Activated naive CD8-positive, alpha-beta T cell (primary cell): ENCODE measurements around the gene SLCO1A2.

ENCODE experiments used
- H3K27ac Mint-ChIP-seq: one replicate; pipeline ENCODE4 v1.8.0; 2021; ENCODE audit warnings: mixed read lengths
- H3K27me3 Mint-ChIP-seq: one replicate; pipeline ENCODE4 v1.8.0; 2021; ENCODE audit warnings: mixed read lengths
- H3K36me3 Mint-ChIP-seq: one replicate; pipeline ENCODE4 v1.8.0; 2021; ENCODE audit warnings: mixed read lengths
- H3K4me1 Mint-ChIP-seq: one replicate; pipeline ENCODE4 v1.8.0; 2021; ENCODE audit warnings: low read depth, mixed read lengths
- H3K4me3 Mint-ChIP-seq: one replicate; pipeline ENCODE4 v1.8.0; 2021; ENCODE audit warnings: mild to moderate bottlenecking, mixed read lengths
- H3K9me3 Mint-ChIP-seq: one replicate; pipeline ENCODE4 v1.8.0; 2021; ENCODE audit warnings: low read depth, mixed read lengths

Gene SLCO1A2

DNA sequence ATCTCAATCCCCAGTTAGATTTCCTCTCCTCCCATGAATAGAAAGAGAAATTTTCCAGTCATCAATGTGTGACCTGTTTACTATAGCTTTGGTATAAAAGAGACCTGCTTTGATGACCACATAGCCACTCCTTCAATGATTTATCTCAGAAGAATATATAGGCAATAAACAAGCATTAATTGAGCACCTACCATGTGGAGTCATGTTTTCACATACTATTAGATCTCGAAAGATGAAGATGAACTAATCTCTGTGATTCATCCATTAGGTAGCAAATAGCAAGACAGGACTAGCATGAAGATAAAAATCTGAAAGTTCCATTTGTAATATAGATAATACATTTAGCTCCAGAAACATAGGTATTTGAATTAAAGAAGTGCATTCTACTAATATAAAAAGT lies 40.5 kb downstream of the SLCO1A2 start:
- Mint-ChIP-seq H3K9me3 (no peaks in the 10 kb centered on the region), H3K4me1 (no peaks in the 10 kb centered on the region), H3K27me3 (peaks cover 4% of the 10 kb centered on the region), H3K27ac (no peak overlapping the region), H3K36me3 (no peaks in the 10 kb centered on the region), H3K4me3 (no peak overlapping the region)

DNA sequence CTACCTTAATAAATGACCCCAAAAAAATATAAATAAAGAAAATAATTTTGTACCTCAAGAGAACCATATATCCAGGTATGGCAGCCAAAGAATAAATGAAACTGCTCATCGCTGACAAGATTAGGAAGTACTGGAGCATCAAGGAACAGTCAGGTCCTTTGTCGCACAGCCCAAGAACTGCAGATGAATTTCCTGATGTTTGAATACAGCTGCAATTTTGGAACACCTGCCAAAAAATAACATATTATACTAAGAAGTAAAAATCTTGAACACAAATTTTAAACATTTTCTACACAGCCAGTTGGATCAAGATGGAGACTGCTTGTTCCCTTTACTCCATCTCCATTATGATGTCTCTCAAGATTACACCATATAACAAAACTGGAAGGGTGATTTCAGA lies 42.6 kb downstream of the SLCO1A2 start:
- Mint-ChIP-seq H3K4me1 (no peaks in the 10 kb centered on the region), H3K27me3 (peaks cover 3% of the 10 kb centered on the region), H3K9me3 (no peaks in the 10 kb centered on the region), H3K27ac (no peak overlapping the region), H3K4me3 (no peak overlapping the region), H3K36me3 (no peaks in the 10 kb centered on the region)

GRCh38 chr12:21289698-21290097 lies 45.0 kb downstream of the SLCO1A2 start:
- H3K4me3 Mint-ChIP-seq = no peak overlapping the region
- no peaks in the 10 kb centered on the region for H3K9me3 Mint-ChIP-seq
- peaks cover 2% of the 10 kb centered on the region for H3K27me3 Mint-ChIP-seq
- no peaks in the 10 kb centered on the region for H3K4me1 Mint-ChIP-seq
- H3K36me3 Mint-ChIP-seq = no peaks in the 10 kb centered on the region
- no peak overlapping the region for H3K27ac Mint-ChIP-seq

DNA sequence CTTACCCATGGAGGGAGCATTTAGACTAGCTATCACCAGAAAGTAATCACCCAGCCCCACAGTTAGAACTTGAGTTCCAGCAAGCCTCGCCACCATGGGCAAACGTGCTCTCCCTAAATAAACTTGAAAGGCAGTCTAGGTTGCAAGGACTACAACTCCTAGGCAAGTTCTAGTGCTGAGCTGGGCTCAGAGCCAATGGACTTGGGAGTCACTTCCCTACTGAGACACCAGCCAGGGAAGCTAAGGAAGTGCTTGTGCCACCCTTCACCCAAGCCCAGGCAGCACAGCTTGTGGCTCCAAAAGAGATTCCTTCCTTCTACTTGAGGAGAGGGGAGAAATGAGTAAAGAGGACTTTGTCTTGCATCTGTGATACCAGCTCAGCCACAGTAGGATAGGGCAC lies 57.9 kb downstream of the SLCO1A2 start:
- Mint-ChIP-seq H3K27ac (no peak overlapping the region), H3K4me3 (no peak overlapping the region), H3K27me3 (peaks cover 13% of the 10 kb centered on the region), H3K36me3 (no peaks in the 10 kb centered on the region), H3K4me1 (no peaks in the 10 kb centered on the region), H3K9me3 (no peaks in the 10 kb centered on the region)

- H3K36me3 Mint-ChIP-seq = no peaks in the 10 kb centered on the region
- H3K27me3 Mint-ChIP-seq = peaks cover 15% of the 10 kb centered on the region
- H3K4me3 Mint-ChIP-seq = no peak overlapping the region
- no peaks in the 10 kb centered on the region for H3K4me1 Mint-ChIP-seq
- H3K9me3 Mint-ChIP-seq = peaks cover 10% of the 10 kb centered on the region
- H3K27ac Mint-ChIP-seq = no peak overlapping the region
Measured at GRCh38 chr12:21265932-21266331, 68.8 kb downstream of the SLCO1A2 start.

DNA sequence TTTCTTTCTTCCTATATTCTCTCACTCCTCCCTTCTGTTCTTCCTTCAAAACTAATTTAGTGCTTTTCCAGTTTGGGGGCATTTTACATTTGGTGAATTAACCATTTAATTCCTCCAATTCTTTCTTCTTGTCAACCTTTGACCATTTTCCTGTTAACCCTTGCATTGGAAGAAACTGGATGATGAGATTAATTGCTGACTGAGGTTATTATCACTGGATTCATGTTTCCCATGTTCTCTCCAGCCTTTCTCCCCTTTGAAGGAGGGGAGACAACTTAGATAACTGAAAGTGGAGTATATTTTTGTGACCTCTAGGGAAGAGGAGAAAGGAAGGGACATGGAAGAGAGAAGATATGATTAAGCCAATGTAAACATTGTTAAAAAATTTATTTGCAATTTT lies 70.5 kb downstream of the SLCO1A2 start:
- H3K9me3 Mint-ChIP-seq = peaks cover 10% of the 10 kb centered on the region
- H3K4me3 Mint-ChIP-seq = no peak overlapping the region
- no peaks in the 10 kb centered on the region for H3K4me1 Mint-ChIP-seq
- no peak overlapping the region for H3K27ac Mint-ChIP-seq
- H3K27me3 Mint-ChIP-seq = peaks cover 12% of the 10 kb centered on the region
- no peaks in the 10 kb centered on the region for H3K36me3 Mint-ChIP-seq

DNA sequence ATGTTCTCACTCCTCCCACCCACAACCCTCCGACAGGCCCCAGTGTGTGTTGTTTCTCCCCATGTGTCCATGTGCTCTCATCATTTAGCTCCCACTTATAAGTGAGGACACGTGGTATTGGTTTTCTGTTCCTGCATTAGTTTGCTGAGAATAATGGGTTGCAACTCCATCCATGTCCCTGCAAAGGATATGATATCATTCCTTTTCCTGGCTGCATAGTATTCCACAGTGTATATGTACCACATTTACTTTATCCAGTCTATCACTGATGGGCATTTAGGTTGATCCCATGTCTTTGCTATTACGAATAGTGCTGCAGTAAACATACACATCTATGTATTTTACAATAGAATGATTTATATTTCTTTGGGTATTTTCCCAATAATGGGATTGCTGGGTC lies 77.5 kb downstream of the SLCO1A2 start:
- no peaks in the 10 kb centered on the region for H3K27me3 Mint-ChIP-seq
- H3K36me3 Mint-ChIP-seq = no peaks in the 10 kb centered on the region
- peaks cover 3% of the 10 kb centered on the region for H3K9me3 Mint-ChIP-seq
- no peaks in the 10 kb centered on the region for H3K4me1 Mint-ChIP-seq
- no peak overlapping the region for H3K4me3 Mint-ChIP-seq
- H3K27ac Mint-ChIP-seq = no peak overlapping the region

GRCh38 chr12:21252070-21252469 lies 82.6 kb downstream of the SLCO1A2 start:
- Mint-ChIP-seq H3K27me3 (peaks cover 2% of the 10 kb centered on the region), H3K9me3 (peaks cover under 1% of the 10 kb centered on the region), H3K4me3 (no peak overlapping the region), H3K4me1 (no peaks in the 10 kb centered on the region), H3K27ac (no peak overlapping the region), H3K36me3 (no peaks in the 10 kb centered on the region)

- H3K36me3 Mint-ChIP-seq = no peaks in the 10 kb centered on the region
- no peaks in the 10 kb centered on the region for H3K4me1 Mint-ChIP-seq
- H3K9me3 Mint-ChIP-seq = no peaks in the 10 kb centered on the region
- H3K4me3 Mint-ChIP-seq = no peak overlapping the region
- peaks cover 2% of the 10 kb centered on the region for H3K27me3 Mint-ChIP-seq
- H3K27ac Mint-ChIP-seq = no peak overlapping the region
Measured at GRCh38 chr12:21248679-21249078, 86.0 kb downstream of the SLCO1A2 start.

DNA sequence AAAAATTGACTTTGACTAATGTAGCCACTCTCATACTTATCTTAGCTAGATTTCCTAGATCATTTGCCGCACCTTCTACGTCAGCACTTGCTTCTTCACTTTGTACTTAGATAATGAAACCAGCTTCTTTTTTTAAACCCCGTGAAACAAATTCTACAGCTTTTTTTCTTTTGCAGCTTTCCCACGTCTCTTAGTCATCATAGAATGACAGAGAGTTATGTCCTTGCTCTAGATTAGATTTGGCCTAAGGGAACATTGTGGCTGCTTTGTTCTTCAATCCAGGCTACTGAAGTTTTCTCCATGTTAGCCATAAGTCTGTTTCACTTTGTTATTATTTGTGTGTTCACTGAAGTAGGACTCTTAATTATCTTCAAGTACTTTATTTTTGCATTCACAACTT lies 94.9 kb downstream of the SLCO1A2 start:
- no peaks in the 10 kb centered on the region for H3K4me1 Mint-ChIP-seq
- no peak overlapping the region for H3K27ac Mint-ChIP-seq

DNA sequence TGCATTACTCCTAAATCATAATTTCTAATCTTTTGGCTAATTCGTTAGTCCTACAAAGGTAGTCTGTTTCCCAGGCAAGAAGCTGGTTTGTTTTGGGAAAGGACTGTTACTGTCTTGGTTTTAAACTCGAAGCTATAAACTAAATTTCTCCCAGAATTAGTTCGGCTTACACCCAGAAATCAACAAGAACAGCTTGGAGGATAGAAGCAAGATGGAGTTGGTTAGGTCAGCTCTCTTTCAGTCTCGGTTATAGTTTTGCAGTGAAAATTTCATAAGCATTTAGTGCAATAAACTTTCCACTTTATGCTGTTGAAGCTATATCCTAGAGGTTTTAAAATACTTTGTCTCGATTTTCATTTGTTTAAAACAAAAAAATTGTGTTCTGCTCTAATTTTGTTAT lies 100.3 kb downstream of the SLCO1A2 start:
- Mint-ChIP-seq H3K27me3 (peaks cover 4% of the 10 kb centered on the region), H3K27ac (no peak overlapping the region), H3K4me3 (no peak overlapping the region), H3K9me3 (no peaks in the 10 kb centered on the region), H3K4me1 (no peaks in the 10 kb centered on the region), H3K36me3 (no peaks in the 10 kb centered on the region)

More for the DNA sequence above, 94.9 kb downstream of the SLCO1A2 start:
- peaks cover 13% of the 10 kb centered on the region for H3K27me3 Mint-ChIP-seq
- H3K36me3 Mint-ChIP-seq = no peaks in the 10 kb centered on the region
- no peak overlapping the region for H3K4me3 Mint-ChIP-seq
- no peaks in the 10 kb centered on the region for H3K9me3 Mint-ChIP-seq

DNA sequence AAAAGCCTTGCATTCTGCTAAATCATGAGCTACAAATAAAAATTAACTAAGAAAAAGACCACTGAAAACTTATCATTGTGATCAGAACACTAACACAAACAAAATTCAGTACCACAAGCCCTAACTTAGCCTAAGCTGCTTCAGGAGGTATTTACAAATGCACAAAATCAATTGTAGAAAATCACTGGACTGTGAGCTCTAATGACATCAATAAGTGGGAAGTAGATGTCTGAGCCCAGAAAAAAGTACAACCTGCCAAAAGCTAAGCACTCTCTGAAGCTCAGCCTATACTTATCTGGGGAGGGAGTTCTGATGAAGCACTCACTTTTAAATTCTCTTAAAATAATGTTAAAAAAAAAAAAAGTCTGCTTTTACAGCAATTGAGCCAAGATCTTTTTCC lies 110.8 kb downstream of the SLCO1A2 start:
- no peaks in the 10 kb centered on the region for H3K4me1 Mint-ChIP-seq
- H3K4me3 Mint-ChIP-seq = no peak overlapping the region
- H3K27ac Mint-ChIP-seq = no peak overlapping the region
- no peaks in the 10 kb centered on the region for H3K36me3 Mint-ChIP-seq
- no peaks in the 10 kb centered on the region for H3K9me3 Mint-ChIP-seq
- H3K27me3 Mint-ChIP-seq = peaks cover 5% of the 10 kb centered on the region

GRCh38 chr12:21221778-21222177 lies 112.9 kb downstream of the SLCO1A2 start:
- Mint-ChIP-seq H3K4me1 (no peaks in the 10 kb centered on the region), H3K4me3 (no peak overlapping the region), H3K27me3 (peaks cover 5% of the 10 kb centered on the region), H3K27ac (no peak overlapping the region), H3K9me3 (no peaks in the 10 kb centered on the region), H3K36me3 (no peaks in the 10 kb centered on the region)

DNA sequence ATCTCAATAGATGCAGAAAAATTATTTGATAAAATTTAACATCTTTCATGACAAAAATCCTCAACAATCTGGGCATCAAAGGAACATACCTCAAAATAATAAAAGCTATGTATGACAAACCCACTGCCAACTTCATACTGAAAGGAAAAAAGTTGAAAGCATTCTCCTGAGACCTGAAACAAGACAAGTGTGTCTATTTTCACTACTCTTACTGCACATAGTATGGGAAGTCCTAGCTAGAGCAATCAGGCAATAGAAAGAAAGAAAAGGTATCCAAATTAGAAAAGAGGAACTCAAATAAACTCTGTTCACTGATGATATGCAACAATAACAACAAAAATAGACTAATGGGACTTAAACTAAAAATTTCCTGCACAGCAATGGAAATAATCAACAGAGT lies 113.6 kb downstream of the SLCO1A2 start:
- H3K4me3 Mint-ChIP-seq = no peak overlapping the region
- no peaks in the 10 kb centered on the region for H3K4me1 Mint-ChIP-seq
- H3K9me3 Mint-ChIP-seq = no peaks in the 10 kb centered on the region
- peaks cover 5% of the 10 kb centered on the region for H3K27me3 Mint-ChIP-seq
- H3K36me3 Mint-ChIP-seq = no peaks in the 10 kb centered on the region
- no peak overlapping the region for H3K27ac Mint-ChIP-seq

DNA sequence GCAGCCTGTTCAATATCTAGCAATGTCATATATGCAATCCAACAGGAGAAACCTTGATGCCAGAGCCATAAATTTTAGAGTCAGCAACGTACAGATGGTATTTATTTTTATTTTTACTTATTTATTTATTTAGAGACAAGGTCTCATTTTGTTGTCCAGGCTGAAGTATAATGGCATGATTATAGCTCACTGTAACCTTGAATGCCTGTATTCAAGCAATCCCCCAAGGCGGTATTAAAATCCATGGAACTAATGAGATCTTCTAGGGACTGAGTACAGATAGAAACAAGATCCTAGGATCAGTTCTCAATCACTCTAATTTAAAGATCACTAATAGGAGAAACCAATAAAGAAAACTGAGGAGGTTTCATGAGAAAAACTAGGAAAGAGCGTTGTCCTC lies 114.5 kb downstream of the SLCO1A2 start:
- Mint-ChIP-seq H3K4me3 (no peak overlapping the region), H3K36me3 (no peaks in the 10 kb centered on the region)

GRCh38 chr12:21219206-21219605 lies 115.5 kb downstream of the SLCO1A2 start:
- Mint-ChIP-seq H3K27me3 (peaks cover 7% of the 10 kb centered on the region), H3K27ac (no peak overlapping the region), H3K4me3 (no peak overlapping the region), H3K4me1 (no peaks in the 10 kb centered on the region), H3K9me3 (no peaks in the 10 kb centered on the region), H3K36me3 (no peaks in the 10 kb centered on the region)

More for the DNA sequence above, 114.5 kb downstream of the SLCO1A2 start:
- Mint-ChIP-seq H3K4me1 (no peaks in the 10 kb centered on the region), H3K27ac (no peak overlapping the region), H3K9me3 (no peaks in the 10 kb centered on the region), H3K27me3 (peaks cover 7% of the 10 kb centered on the region)
